Measurements from ENCODE around the gene ACKR4. TPM values are rescaled to one million over a fixed set of nuclear protein-coding genes. Genes with fewer than 3 reads are reported as not detected.

ACKR4 gene
- total RNA-seq, 1 experiment from 2014 or later, result not detected

- POLR2A ChIA-PET (ENCODE audit: low non-redundant PET), result no interaction called here
- no TSS peak for BruUV-seq (replicated peaks)
- CTCF ChIA-PET, result no interaction called here
- H3K4me3 ChIP-seq (ENCODE audit: low read depth, low read length, poor library complexity, severe bottlenecking), result no peak overlapping the region
- no peak for TF ChIP-seq CTCF (conservative IDR thresholded peaks at IDR 0.05; ENCODE audit: low read depth, low read length)
- no peak for TF ChIP-seq EZH2 (IDR thresholded peaks at IDR 0.05; ENCODE audit: borderline replicate concordance, low read depth, low read length, poor library complexity, severe bottlenecking)
- no peaks in the 10 kb centered on the region for H3K36me3 ChIP-seq (ENCODE audit: insufficient read depth, low read length, poor library complexity, severe bottlenecking)
- no peaks in the 10 kb centered on the region for H3K27me3 ChIP-seq (replicated peaks; ENCODE audit: insufficient read depth, low read depth, low read length, poor library complexity)
- DNase-seq (ENCODE audit: low spot score), result no peak
- H3K4me1 ChIP-seq (ENCODE audit: insufficient read depth, low read length, poor library complexity, severe bottlenecking), result no peaks in the 10 kb centered on the region
- H3K27ac ChIP-seq (ENCODE audit: low read depth, low read length, poor library complexity, severe bottlenecking), result no peak overlapping the region
- H3K9me3 ChIP-seq (ENCODE audit: low read depth, low read length, poor library complexity, severe bottlenecking), result no peaks in the 10 kb centered on the region
- intact Hi-C loops (cut with micrococcal nuclease; ENCODE audit: unreplicated experiment), result no loop called here
Observed at GRCh38 chr3:132563420-132564069, 33.5 kb upstream of the ACKR4 start.

- Histone ChIP-seq H3K27ac (ENCODE audit: low read depth, low read length, poor library complexity, severe bottlenecking) (no peak overlapping the region), H3K4me3 (ENCODE audit: low read depth, low read length, poor library complexity, severe bottlenecking) (no peak overlapping the region), H3K4me1 (ENCODE audit: insufficient read depth, low read length, poor library complexity, severe bottlenecking) (no peaks in the 10 kb centered on the region), H3K9me3 (ENCODE audit: low read depth, low read length, poor library complexity, severe bottlenecking) (no peaks in the 10 kb centered on the region), H3K36me3 (ENCODE audit: insufficient read depth, low read length, poor library complexity, severe bottlenecking) (no peaks in the 10 kb centered on the region), H3K27me3 (replicated peaks; ENCODE audit: insufficient read depth, low read depth, low read length, poor library complexity) (no peaks in the 10 kb centered on the region)
- TF ChIP-seq EZH2 (IDR thresholded peaks at IDR 0.05; ENCODE audit: borderline replicate concordance, low read depth, low read length, poor library complexity, severe bottlenecking) (no peak), CTCF (conservative IDR thresholded peaks at IDR 0.05; ENCODE audit: low read depth, low read length) (no peak)
- intact Hi-C loops (cut with micrococcal nuclease; ENCODE audit: unreplicated experiment), result no loop called here
- POLR2A ChIA-PET (ENCODE audit: low non-redundant PET), result no interaction called here
- no peak for DNase-seq (ENCODE audit: low spot score)
- no TSS peak for BruUV-seq (replicated peaks)
- CTCF ChIA-PET, result no interaction called here
Observed at GRCh38 chr3:132564070-132564465, 33.0 kb upstream of the ACKR4 start.

- no peak overlapping the region for H3K4me3 ChIP-seq (ENCODE audit: low read depth, low read length, poor library complexity, severe bottlenecking)
- H3K9me3 ChIP-seq (ENCODE audit: low read depth, low read length, poor library complexity, severe bottlenecking), result no peaks in the 10 kb centered on the region
- no TSS peak for BruUV-seq (replicated peaks)
- H3K27me3 ChIP-seq (replicated peaks; ENCODE audit: insufficient read depth, low read depth, low read length, poor library complexity), result no peaks in the 10 kb centered on the region
- no peaks in the 10 kb centered on the region for H3K4me1 ChIP-seq (ENCODE audit: insufficient read depth, low read length, poor library complexity, severe bottlenecking)
- TF ChIP-seq CTCF (conservative IDR thresholded peaks at IDR 0.05; ENCODE audit: low read depth, low read length) (no peak), EZH2 (IDR thresholded peaks at IDR 0.05; ENCODE audit: borderline replicate concordance, low read depth, low read length, poor library complexity, severe bottlenecking) (no peak)
- H3K27ac ChIP-seq (ENCODE audit: low read depth, low read length, poor library complexity, severe bottlenecking), result no peak overlapping the region
- ChIA-PET POLR2A (ENCODE audit: low non-redundant PET) (no interaction called here), CTCF (interaction anchor here (0.6 kb wide), 1 partner anchor 670 kb away, joined by 8 read pairs; no protein-coding TSS in a partner anchor)
- no peaks in the 10 kb centered on the region for H3K36me3 ChIP-seq (ENCODE audit: insufficient read depth, low read length, poor library complexity, severe bottlenecking)
- intact Hi-C loops (cut with micrococcal nuclease; ENCODE audit: unreplicated experiment), result no loop called here
- no peak for DNase-seq (ENCODE audit: low spot score)
Observed at GRCh38 chr3:132568422-132568821, 28.6 kb upstream of the ACKR4 start.

Measured in A673 (cell line).